SK-N-SH treated with all-trans-retinoic acid at 6 μM for 48 hours (cell line): Measurements from ENCODE around the gene BPIFB3.

Source experiments
- CSDC2 ChIP-seq: fragments of 250-450 bp; sonication (Bioruptor Pico); IDR thresholded peaks from 2 replicates; pipeline ENCODE4 v1.5.0; 2020; ENCODE audit warnings: mild to moderate bottlenecking, moderate library complexity
- SNAI2 ChIP-seq: fragments of 250-450 bp; sonication (Bioruptor Pico); IDR thresholded peaks from 2 replicates; pipeline ENCODE4 v1.5.0; 2020; ENCODE audit warnings: mild to moderate bottlenecking, moderate library complexity
- TCF4 ChIP-seq: fragments of 250-450 bp; sonication (Bioruptor Pico); IDR thresholded peaks from 2 replicates; pipeline ENCODE4 v1.8.0; 2021; ENCODE audit warnings: mild to moderate bottlenecking, moderate library complexity, borderline replicate concordance
- ZFP3 ChIP-seq: fragments of 250-450 bp; sonication (Bioruptor Pico); IDR thresholded peaks from 2 replicates; pipeline ENCODE4 v1.5.0; 2020; ENCODE audit warnings: mild to moderate bottlenecking, moderate library complexity
- ZNF70 ChIP-seq: fragments of 450-650 bp; formaldehyde crosslinking; IDR thresholded peaks from 2 replicates; pipeline ENCODE4 v1.5.0; 2020; ENCODE audit warnings: mild to moderate bottlenecking, moderate library complexity
- TF ChIP-seq, protein P1 (sequence below): fragments of 250-450 bp; sonication (Bioruptor Pico); IDR thresholded peaks from 2 replicates; pipeline ENCODE4 v1.8.0; 2020; ENCODE audit warnings: mild to moderate bottlenecking, moderate library complexity, borderline replicate concordance

DNA sequence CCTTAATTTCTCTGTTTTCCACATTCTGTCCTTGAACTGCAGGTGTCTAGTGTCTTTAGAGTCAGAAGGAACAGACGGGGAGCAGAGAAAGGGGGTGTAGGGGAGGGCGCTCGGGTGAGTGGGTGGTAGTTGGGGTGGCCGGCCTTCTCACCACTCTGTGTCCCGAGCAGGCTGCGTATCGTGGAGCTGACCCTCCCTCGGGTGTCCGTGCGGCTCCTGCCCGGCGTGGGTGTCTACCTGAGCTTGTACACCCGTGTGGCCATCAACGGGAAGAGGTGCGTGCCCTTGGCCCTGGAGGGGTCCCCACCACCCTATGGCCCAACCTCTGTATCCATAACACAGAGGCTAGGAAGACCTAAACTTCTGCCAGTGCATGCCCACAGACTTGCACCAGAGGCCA lies 31.0 kb downstream of the BPIFB3 start:
- TF ChIP-seq ZFP3 (CRISPR knock-in tag) (no peak), SNAI2 (CRISPR knock-in tag) (no peak), ZNF70 (no peak), TCF4 (CRISPR knock-in tag) (no peak), CSDC2 (no peak)
- TF ChIP-seq, protein P1, sequence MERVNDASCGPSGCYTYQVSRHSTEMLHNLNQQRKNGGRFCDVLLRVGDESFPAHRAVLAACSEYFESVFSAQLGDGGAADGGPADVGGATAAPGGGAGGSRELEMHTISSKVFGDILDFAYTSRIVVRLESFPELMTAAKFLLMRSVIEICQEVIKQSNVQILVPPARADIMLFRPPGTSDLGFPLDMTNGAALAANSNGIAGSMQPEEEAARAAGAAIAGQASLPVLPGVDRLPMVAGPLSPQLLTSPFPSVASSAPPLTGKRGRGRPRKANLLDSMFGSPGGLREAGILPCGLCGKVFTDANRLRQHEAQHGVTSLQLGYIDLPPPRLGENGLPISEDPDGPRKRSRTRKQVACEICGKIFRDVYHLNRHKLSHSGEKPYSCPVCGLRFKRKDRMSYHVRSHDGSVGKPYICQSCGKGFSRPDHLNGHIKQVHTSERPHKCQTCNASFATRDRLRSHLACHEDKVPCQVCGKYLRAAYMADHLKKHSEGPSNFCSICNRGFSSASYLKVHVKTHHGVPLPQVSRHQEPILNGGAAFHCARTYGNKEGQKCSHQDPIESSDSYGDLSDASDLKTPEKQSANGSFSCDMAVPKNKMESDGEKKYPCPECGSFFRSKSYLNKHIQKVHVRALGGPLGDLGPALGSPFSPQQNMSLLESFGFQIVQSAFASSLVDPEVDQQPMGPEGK (CRISPR knock-in tag), result no peak
